HCT116 (cell line): Measurements from ENCODE around the gene MEIS2. TPM values are rescaled to one million over a fixed set of nuclear protein-coding genes. Genes with fewer than 3 reads are reported as not detected.

Experiments
- ATAC-seq: fragments of 200-7000 bp; cut with Tn5 transposase; 2 replicates; pipeline ENCODE4 v1.9.1; 2020; ENCODE audit warnings: mild to moderate bottlenecking, moderate library complexity
- BruUV-seq: library from RNA; stranded (reverse); fragments of 400-500 nt; replicated peaks from 2 replicates; lab custom pipeline; 2021; lab: Mats Ljungman, UMichigan
- CTCF ChIA-PET: fragments of 300-600 bp; sonication (Branson Sonifier 250); formaldehyde crosslinking; loops from one replicate; lab custom pipeline; 2021; ENCODE audit warnings: antibody characterized with exemption; lab: Charles Lee
- POLR2A ChIA-PET: fragments of 300-600, 350-600 bp; sonication (Branson Sonifier 250); formaldehyde crosslinking; loops from one replicate; lab custom pipeline; 2021; ENCODE audit warnings: antibody characterized with exemption; lab: Charles Lee
- RAD21 ChIA-PET, 2 experiments: fragments of 300-600 bp; sonication (Branson Sonifier 250); formaldehyde crosslinking; loops; one replicate each; lab custom pipeline; 2023; ENCODE audit warnings: low total read pairs in 2 of 2; ENCODE audit not compliant: uncharacterized antibody in 2 of 2, unreplicated experiment in 2 of 2, low non-redundant PET in 1 of 2; lab: Charles Lee
- DNase-seq: peaks from one replicate; pipeline ENCODE4 v3.0.0-alpha.2; 2010; ENCODE audit warnings: low read depth, low spot score
- H2AFZ ChIP-seq: fragments of 200-600 bp; shearing (Covaris generic), sonication (generic); 2 replicates; pipeline ENCODE4 v1.6.1; 2017; ENCODE audit warnings: low read depth, mixed run types, mixed read lengths, antibody characterized with exemption, low read length; ENCODE audit not compliant: poor library complexity, severe bottlenecking
- H3K27ac ChIP-seq: 2 replicates; pipeline ENCODE4 v1.5.1; 2012; ENCODE audit warnings: low read depth, low read length
- H3K27me3 ChIP-seq: fragments of 200-600 bp; sonication (generic); 2 replicates; pipeline ENCODE4 v1.6.1; 2016; ENCODE audit warnings: mixed run types, low read length, mixed read lengths; ENCODE audit not compliant: insufficient read depth
- H3K36me3 ChIP-seq, 2 experiments: fragments of 200-500 bp in 1 of 2; fragments of 200-600 bp in 1 of 2; sonication (Bioruptor generic) in 1 of 2; sonication (generic) in 1 of 2; 2 replicates each; pipeline versions ENCODE4 v1.5.1 to v1.6.1; 2014 to 2016; ENCODE audit warnings: low read length in 2 of 2, inconsistent platforms in 1 of 2, mixed read lengths in 1 of 2, mixed run types in 1 of 2; ENCODE audit not compliant: insufficient read depth in 2 of 2, control insufficient read depth in 1 of 2
- H3K4me1 ChIP-seq, 2 experiments: fragments of 200-600 bp in 1 of 2; sonication (generic) in 1 of 2; 2 replicates each; pipeline versions ENCODE4 v1.5.1 to v1.6.1; 2012 to 2017; ENCODE audit warnings: low read length in 2 of 2, inconsistent platforms in 1 of 2, mild to moderate bottlenecking in 1 of 2, mixed read lengths in 1 of 2, mixed run types in 1 of 2, moderate library complexity in 1 of 2; ENCODE audit not compliant: insufficient read depth in 2 of 2, control insufficient read depth in 1 of 2
- H3K4me2 ChIP-seq: fragments of 200-600 bp; sonication (generic); 2 replicates; pipeline ENCODE4 v1.6.1; 2017; ENCODE audit warnings: mixed run types, low read length, mixed read lengths
- H3K4me3 ChIP-seq, 2 experiments: fragments of 200-600 bp in 1 of 2; sonication (generic) in 1 of 2; replicated peaks in 1 of 2; 2 replicates each; pipeline ENCODE4 v1.5.1; 2011 to 2016; ENCODE audit warnings: low read length in 2 of 2, control low read depth in 1 of 2, low read depth in 1 of 2, mild to moderate bottlenecking in 1 of 2, mixed read lengths in 1 of 2, mixed run types in 1 of 2
- H3K79me2 ChIP-seq: fragments of 200-600 bp; sonication (generic); 2 replicates; pipeline ENCODE4 v1.6.1; 2017; ENCODE audit warnings: mild to moderate bottlenecking, mixed run types, low read length, moderate library complexity, mixed read lengths; ENCODE audit not compliant: insufficient read depth
- H3K9ac ChIP-seq: fragments of 200-600 bp; sonication (generic); 2 replicates; pipeline ENCODE4 v1.6.1; 2016; ENCODE audit warnings: low read length, mixed read lengths
- H3K9me2 ChIP-seq: fragments of 200-600 bp; sonication (generic), shearing (Covaris generic); 2 replicates; pipeline ENCODE4 v1.6.1; 2017; ENCODE audit warnings: mixed run types, mild to moderate bottlenecking, moderate library complexity; ENCODE audit not compliant: insufficient read depth
- H3K9me3 ChIP-seq, 2 experiments: fragments of 200-500 bp in 1 of 2; fragments of 200-600 bp in 1 of 2; sonication (Bioruptor generic) in 1 of 2; sonication (generic) in 1 of 2; 2 replicates each; pipeline ENCODE4 v1.6.1; 2014 to 2017; ENCODE audit warnings: low read length in 2 of 2, mixed read lengths in 2 of 2, inconsistent platforms in 1 of 2, low read depth in 1 of 2, mild to moderate bottlenecking in 1 of 2, mixed run types in 1 of 2, moderate library complexity in 1 of 2; ENCODE audit not compliant: control insufficient read depth in 1 of 2, insufficient read depth in 1 of 2
- H4K20me1 ChIP-seq: fragments of 200-600 bp; sonication (generic), shearing (Covaris generic); 2 replicates; pipeline ENCODE4 v1.6.1; 2017; ENCODE audit warnings: mixed run types, mild to moderate bottlenecking, moderate library complexity; ENCODE audit not compliant: insufficient read depth
- ATF3 ChIP-seq: IDR thresholded peaks from 2 replicates; pipeline ENCODE4 v1.6.1; 2012
- CBX3 ChIP-seq: IDR thresholded peaks from 2 replicates; pipeline ENCODE4 v1.6.1; 2012; ENCODE audit warnings: low read depth
- CEBPB ChIP-seq: IDR thresholded peaks from 2 replicates; pipeline ENCODE4 v1.6.1; 2012; ENCODE audit warnings: low read depth
- CTCF ChIP-seq, 3 experiments: fragments of 200-600 bp in 1 of 3; sonication (generic) in 1 of 3; IDR thresholded peaks in 2 of 3; conservative IDR thresholded peaks in 1 of 3; 2 replicates each; pipeline ENCODE4 v1.5.1; 2012 to 2017; ENCODE audit warnings: low read depth in 2 of 3, low read length in 2 of 3, antibody characterized with exemption in 1 of 3, borderline replicate concordance in 1 of 3, control low read depth in 1 of 3, mild to moderate bottlenecking in 1 of 3, mixed read lengths in 1 of 3, mixed run types in 1 of 3, moderate library complexity in 1 of 3; ENCODE audit not compliant: insufficient read depth in 1 of 3
- EGR1 ChIP-seq: IDR thresholded peaks from 2 replicates; pipeline ENCODE4 v1.6.1; 2012; ENCODE audit warnings: low read depth
- EZH2 ChIP-seq: fragments of 200-600 bp; sonication (generic); IDR thresholded peaks from 2 replicates; pipeline ENCODE4 v1.6.1; 2017; ENCODE audit warnings: antibody characterized with exemption, mixed run types
- EZH2phosphoT487 ChIP-seq: fragments of 200-600 bp; IDR thresholded peaks from 2 replicates; pipeline ENCODE4 v1.6.1; 2018; ENCODE audit warnings: antibody characterized with exemption, borderline replicate concordance
- JUND ChIP-seq: IDR thresholded peaks from 2 replicates; pipeline ENCODE4 v1.6.1; 2012
- MAX ChIP-seq: IDR thresholded peaks from 2 replicates; pipeline ENCODE4 v1.6.1; 2012
- POLR2A ChIP-seq: IDR thresholded peaks from 2 replicates; pipeline ENCODE4 v1.7.0; 2011; ENCODE audit warnings: borderline replicate concordance; ENCODE audit not compliant: insufficient read depth, insufficient read length; ENCODE audit errors: extremely low read depth
- POLR2AphosphoS5 ChIP-seq: IDR thresholded peaks from 2 replicates; pipeline ENCODE4 v1.6.1; 2011; ENCODE audit warnings: mild to moderate bottlenecking, low read depth, low read length, moderate library complexity
- RAD21 ChIP-seq: IDR thresholded peaks from 2 replicates; pipeline ENCODE4 v1.6.1; 2012; ENCODE audit warnings: low read depth, mild to moderate bottlenecking
- SIN3A ChIP-seq: IDR thresholded peaks from 2 replicates; pipeline ENCODE4 v1.6.1; 2012; ENCODE audit warnings: low read depth
- SRF ChIP-seq: IDR thresholded peaks from 2 replicates; pipeline ENCODE4 v1.6.1; 2012; ENCODE audit warnings: low read depth
- TCF7L2 ChIP-seq: IDR thresholded peaks from 2 replicates; pipeline ENCODE4 v1.7.0; 2011; ENCODE audit warnings: borderline replicate concordance, inconsistent platforms; ENCODE audit not compliant: insufficient read depth, insufficient read length; ENCODE audit errors: extremely low read depth
- YY1 ChIP-seq: IDR thresholded peaks from 2 replicates; pipeline ENCODE4 v1.6.1; 2011; ENCODE audit warnings: low read length, low read depth, moderate library complexity, mild to moderate bottlenecking; ENCODE audit not compliant: insufficient replicate concordance; ENCODE audit errors: extremely low read depth
- ZBTB33 ChIP-seq: IDR thresholded peaks from 2 replicates; pipeline ENCODE4 v1.6.1; 2011; ENCODE audit warnings: mild to moderate bottlenecking, low read length, moderate library complexity; ENCODE audit not compliant: insufficient replicate concordance; ENCODE audit errors: extremely low read depth
- ZNF274 ChIP-seq: fragments of 200-500 bp; sonication (Bioruptor generic); IDR thresholded peaks from 2 replicates; pipeline ENCODE4 v1.6.1; 2014; ENCODE audit warnings: mild to moderate bottlenecking, low read depth, low read length, inconsistent platforms
- intact Hi-C: fragments of 100-400 bp; cut with micrococcal nuclease; formaldehyde crosslinking; loops from 2 replicates; pipeline ENCODE4 v1.10.0; 2022
- total RNA-seq: library from RNA; stranded (reverse); gene quantifications from one replicate; pipeline ENCODE4 v1.2.1, GENCODE V29; 2021; ENCODE audit not compliant: unreplicated experiment

MEIS2 gene
- total RNA-seq, 1 experiment from 2014 or later = 11.5 TPM

GRCh38 chr15:36933255-36933990 lies 166.9 kb downstream of the MEIS2 start:
- no TSS peak for BruUV-seq
- Histone ChIP-seq H3K27ac (no peak overlapping the region), H3K79me2 (no peaks in the 10 kb centered on the region), H3K9me3 (no peaks in the 10 kb centered on the region), H3K4me3 (no peak overlapping the region), H3K27me3 (no peaks in the 10 kb centered on the region), H3K9ac (no peak overlapping the region), H4K20me1 (no peaks in the 10 kb centered on the region), H3K4me1 (no peaks in the 10 kb centered on the region), H3K4me2 (no peak overlapping the region), H3K9me2 (no peaks in the 10 kb centered on the region), H3K36me3 (no peaks in the 10 kb centered on the region), H2AFZ (no peak overlapping the region)
- no peak for ATAC-seq
- RAD21 ChIA-PET = no interaction called here
- POLR2A ChIA-PET = no interaction called here
- TF ChIP-seq RAD21 (no peak), EZH2phosphoT487 (no peak), CTCF (IDR thresholded peaks at IDR 0.05 in 2 of 3, conservative IDR thresholded peaks at IDR 0.05 in 1 of 3; ENCODE audit: borderline replicate concordance in 1 of 3, insufficient read depth in 1 of 3, low read depth in 2 of 3, low read length in 2 of 3) (no peak), POLR2A (no peak), CEBPB (no peak), YY1 (no peak), CBX3 (no peak), JUND (no peak), SIN3A (no peak), EZH2 (no peak), MAX (no peak), POLR2AphosphoS5 (no peak), TCF7L2 (no peak), ZNF274 (no peak), SRF (no peak), ZBTB33 (no peak), EGR1 (no peak), ATF3 (no peak)
- intact Hi-C loops = no loop called here
- DNase-seq = no peak
- CTCF ChIA-PET = no interaction called here
